DMS153 treated with DMSO at 0.1 percent for 48 hours (cell line): ENCODE data around the gene CTSF.
"Not testable (repeated sequence)": the region's sequence is repeated elsewhere in the genome, so short reads cannot be mapped to it uniquely, and the experiment has no call there.

ENCODE experiments used
- DNase-seq: peaks from one replicate; lab custom pipeline; 2025; ENCODE audit not compliant: unreplicated experiment; lab: John Stamatoyannopoulos, UW

The CTSF gene

GRCh38 chr11:66589996-66590675 lies 21.7 kb upstream of the CTSF start:
- no peak for DNase-seq

GRCh38 chr11:66589315-66589714 lies 20.9 kb upstream of the CTSF start:
- DNase-seq, result not testable (repeated sequence)

- no peak for DNase-seq
These were observed 17.7 kb upstream of the CTSF start for GRCh38 chr11:66586136-66586535.

- DNase-seq, result not testable (repeated sequence)
These were observed 17.0 kb upstream of the CTSF start for GRCh38 chr11:66585447-66585846.

GRCh38 chr11:66582565-66583147 lies 14.2 kb upstream of the CTSF start:
- not testable (repeated sequence) for DNase-seq

GRCh38 chr11:66581261-66581660 lies 12.9 kb upstream of the CTSF start:
- no peak for DNase-seq

GRCh38 chr11:66580803-66581202 lies 12.4 kb upstream of the CTSF start:
- no peak for DNase-seq

GRCh38 chr11:66579017-66579606 lies 10.7 kb upstream of the CTSF start:
- no peak for DNase-seq

- no peak for DNase-seq
These were observed 2.4 kb upstream of the CTSF start for GRCh38 chr11:66570850-66571180.

GRCh38 chr11:66570079-66570849 lies 1.9 kb upstream of the CTSF start:
- no peak for DNase-seq

GRCh38 chr11:66569076-66569475 lies 670 bp upstream of the CTSF start:
- DNase-seq, result no peak

GRCh38 chr11:66567787-66568123 lies 651 bp downstream of the CTSF start:
- DNase-seq, result no peak

GRCh38 chr11:66566221-66566620 lies 2.2 kb downstream of the CTSF start:
- no peak for DNase-seq

GRCh38 chr11:66564984-66565383 lies 3.4 kb downstream of the CTSF start:
- DNase-seq, result no peak

GRCh38 chr11:66564538-66564937 lies 3.9 kb downstream of the CTSF start:
- no peak for DNase-seq

GRCh38 chr11:66563832-66564231 lies 4.6 kb downstream of the CTSF start:
- no peak for DNase-seq

- DNase-seq, result no peak
These were observed 5.4 kb downstream of the CTSF start for GRCh38 chr11:66562907-66563583.

- DNase-seq, result no peak
These were observed 6.1 kb downstream of the CTSF start for GRCh38 chr11:66562275-66562674.

GRCh38 chr11:66561975-66562248 lies 6.5 kb downstream of the CTSF start:
- DNase-seq, result no peak

- no peak for DNase-seq
These were observed 7.0 kb downstream of the CTSF start for GRCh38 chr11:66561178-66561974.
